GF-D8 (cell line): ENCODE results near the gene EEFSEC.

Source experiments
- DNase-seq: peaks from one replicate; lab custom pipeline; 2025; lab: John Stamatoyannopoulos, UW

Gene EEFSEC

DNA sequence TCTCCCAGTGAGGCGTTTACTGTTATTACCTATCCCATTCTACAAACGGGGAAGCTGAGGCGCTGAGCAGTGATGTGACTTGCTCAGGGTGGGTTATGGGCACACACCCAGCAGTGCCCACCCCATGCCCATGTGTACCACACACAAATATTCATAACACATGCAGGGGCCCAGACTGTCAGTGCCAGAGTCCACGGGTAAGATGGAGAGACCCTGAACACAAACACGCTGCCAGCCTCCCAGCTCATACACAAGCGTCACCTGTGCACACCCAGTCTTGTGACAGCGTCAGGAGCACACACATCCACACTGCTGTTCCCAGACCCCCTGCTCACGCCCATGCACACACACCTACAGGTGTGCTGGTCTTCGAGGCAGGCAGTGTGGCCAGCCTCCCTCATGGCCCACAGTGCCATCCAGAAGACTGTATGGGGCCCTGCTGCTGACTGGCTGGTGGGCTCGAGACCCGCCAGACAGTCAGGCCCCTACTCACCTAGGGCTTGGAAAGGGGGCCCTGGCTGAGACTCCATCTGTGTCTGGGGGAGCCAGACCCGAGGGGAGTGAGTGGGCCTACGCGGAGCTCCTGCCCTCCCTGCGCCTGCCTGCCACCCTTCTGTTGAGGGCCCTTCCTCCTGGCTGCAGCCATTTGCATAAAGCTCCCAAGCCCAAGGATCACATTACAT lies 274.0 kb downstream of the EEFSEC start:
- DNase-seq = no peak

DNA sequence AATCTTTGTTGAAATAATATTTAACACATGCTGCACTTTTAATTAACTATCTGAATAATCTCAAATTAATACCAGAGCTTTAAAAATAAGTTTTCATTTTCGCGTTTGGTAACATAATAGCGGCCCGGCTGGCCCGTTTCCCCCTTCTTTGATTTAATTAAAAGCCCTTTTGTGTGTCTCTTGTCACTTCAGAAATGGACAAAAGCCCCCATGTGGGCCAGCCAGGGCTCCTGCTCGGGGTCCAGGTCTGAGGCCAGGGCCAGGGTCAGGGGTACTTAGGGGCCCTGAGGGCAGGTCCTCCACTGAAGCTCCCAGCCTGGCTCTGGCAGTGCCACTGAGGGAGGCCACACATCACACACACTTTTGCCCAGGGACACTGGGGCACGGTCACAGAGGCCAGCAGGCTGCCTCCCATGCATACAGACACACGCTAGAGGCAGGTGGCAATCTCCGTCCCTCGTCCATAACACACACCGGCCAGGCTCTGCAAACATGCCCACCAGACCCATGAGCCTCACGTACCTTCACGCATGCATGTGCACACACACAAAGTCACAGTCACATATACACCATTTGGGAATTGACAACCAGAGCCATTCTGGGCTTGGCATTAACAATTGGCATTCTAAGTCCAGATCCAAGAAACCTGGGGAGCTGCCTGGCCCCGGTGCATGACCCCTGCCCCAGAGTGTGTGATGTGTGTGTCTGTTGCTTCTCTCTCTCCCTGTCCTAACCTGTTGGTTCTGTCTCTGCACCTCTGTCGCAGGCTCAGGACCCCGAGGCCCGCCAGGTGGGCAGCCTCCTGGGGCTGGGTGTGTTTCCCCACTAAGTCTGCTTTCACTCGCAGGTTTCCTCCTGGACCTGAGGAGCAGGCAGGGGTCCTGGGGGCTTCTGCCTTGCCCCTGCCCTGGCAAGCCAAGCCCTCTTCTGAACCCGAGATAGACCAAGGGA lies 274.9 kb downstream of the EEFSEC start:
- DNase-seq = no peak

DNA sequence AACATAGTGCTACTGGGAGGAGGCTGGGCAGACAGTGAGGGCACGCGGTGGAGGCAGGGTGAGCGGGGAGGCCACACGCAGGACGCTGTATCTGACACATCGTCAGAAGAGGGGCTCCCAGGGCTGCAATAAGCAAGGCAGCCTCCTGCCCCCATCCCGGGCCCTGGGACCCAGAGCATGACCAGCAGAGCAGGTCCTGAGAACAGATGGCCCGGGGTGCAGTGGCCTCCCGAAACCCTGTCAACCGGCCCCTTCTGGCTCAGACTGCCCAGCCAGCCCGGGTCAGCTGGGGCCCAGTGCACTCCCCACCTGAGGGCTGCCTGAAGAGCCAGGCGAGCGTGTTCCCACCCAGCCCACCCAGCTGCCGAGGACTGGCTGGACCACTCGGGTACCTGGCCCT lies 276.0 kb downstream of the EEFSEC start:
- no peak for DNase-seq

DNA sequence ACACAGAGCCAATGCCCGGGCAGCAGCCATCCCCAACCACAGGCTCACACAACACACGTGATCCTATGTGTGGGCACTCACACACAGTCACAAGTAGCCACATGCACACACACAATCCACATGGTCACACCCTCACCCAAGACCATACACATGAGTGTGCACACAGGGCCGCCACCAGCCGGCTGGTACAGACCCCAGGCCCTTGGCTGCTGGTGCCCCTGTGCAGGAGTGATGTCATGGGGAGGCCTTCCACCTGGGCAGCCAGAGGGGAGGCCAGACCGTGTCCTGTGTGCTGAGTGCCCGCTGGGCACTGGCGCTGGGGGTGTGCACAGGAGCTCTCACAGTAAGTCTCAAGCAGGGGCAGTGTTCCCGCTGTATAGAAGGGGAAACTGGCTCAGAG lies 276.5 kb downstream of the EEFSEC start:
- no peak for DNase-seq

GRCh38 chr3:128430301-128430700 lies 277.0 kb downstream of the EEFSEC start:
- DNase-seq = no peak

DNA sequence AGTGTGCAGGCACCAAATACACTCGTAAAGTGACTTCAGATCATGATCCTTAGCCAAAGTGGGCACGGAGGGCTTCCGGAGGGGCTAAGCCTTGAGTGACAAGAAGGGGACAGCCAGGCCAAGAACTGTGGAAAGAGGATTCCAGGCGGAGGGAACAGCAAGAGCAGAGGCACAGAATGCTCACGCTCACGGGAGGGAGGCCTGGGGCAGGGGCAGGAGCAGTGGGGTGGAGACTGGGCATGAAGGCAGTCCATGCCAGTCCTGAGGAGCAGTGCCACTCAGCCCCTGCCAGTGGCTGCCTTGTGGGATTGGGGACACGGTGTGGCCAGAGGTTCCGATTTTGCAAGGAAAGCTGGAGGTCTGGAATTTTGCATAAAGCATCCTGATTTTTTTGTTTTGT lies 277.4 kb downstream of the EEFSEC start:
- no peak for DNase-seq

GRCh38 chr3:128431803-128432300 lies 278.6 kb downstream of the EEFSEC start:
- no peak for DNase-seq

DNA sequence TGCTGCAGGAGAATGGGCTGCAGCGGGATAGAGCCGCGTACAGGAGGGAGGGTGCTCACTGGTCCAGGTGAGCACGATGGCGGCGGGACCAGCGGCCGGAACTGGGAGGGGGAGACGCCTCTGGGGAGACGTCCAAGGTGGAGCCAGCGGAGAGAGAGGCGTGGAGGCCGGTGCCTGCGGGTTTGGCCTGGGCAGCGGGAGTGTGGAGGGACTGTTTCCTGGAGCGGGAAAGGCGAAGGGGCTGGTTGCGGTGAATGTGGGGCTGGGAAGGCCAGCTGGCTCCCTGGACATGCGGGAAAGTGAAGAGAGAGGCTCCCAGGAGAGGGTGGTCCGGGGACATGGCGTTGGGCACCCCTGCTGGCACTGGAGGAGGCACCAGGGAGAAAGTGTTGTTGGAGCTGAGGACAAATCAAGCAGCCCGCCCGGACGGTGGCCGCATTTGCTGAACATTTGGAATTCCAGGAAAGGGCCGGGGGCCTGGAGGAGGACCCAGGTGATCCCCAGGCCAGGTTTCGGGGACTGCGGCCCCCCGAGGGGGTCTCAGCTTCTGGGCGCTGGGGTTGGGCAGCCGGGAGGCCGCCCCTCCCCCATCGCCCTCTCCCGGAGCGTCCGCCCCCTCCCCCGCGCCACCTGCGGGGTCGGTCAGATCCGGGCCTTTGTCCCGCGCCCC lies 279.2 kb downstream of the EEFSEC start:
- DNase-seq = no peak

- DNase-seq = no peak
Measured at GRCh38 chr3:128432971-128433836, 279.9 kb downstream of the EEFSEC start.

GRCh38 chr3:128433837-128434165 lies 280.5 kb downstream of the EEFSEC start:
- no peak for DNase-seq

DNA sequence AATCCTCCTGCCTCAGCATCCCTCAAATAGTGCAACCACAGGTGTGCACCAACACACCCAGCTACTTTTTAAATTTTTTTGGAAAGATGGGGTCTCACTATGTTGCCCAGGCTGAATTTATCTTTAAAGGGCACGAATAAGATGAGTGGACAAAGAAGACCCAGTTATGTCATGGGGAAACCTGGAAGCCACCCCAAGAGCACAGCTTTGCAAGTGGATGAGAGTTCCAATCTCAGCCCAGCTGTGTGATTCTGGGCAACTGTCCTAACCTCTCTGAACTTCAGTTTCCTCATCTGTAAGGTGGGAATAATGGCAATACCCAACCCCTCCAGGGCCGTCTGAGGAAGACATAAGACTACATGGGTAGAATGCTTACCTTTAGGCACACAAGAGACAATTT lies 281.2 kb downstream of the EEFSEC start:
- DNase-seq = no peak

DNA sequence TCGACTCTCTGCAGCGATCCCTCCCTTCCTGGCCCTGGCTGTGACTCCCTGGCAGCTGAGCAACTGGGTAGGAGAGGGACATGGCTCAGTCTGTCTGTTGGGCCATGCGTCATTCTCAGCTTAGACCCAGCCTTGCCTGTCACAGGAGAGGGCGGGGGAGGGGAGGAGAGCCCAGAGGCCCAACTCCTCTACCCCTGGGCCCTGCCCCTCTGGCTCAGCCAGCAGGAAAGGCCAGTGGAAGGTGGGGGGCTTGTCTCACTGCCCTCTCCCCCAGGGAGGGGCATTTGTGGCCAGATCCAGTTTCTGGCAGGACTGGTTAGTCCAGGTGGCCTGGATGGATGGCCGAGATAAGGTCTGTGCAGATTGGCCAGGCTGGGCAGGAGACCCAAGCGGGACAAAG lies 281.8 kb downstream of the EEFSEC start:
- DNase-seq = no peak

DNA sequence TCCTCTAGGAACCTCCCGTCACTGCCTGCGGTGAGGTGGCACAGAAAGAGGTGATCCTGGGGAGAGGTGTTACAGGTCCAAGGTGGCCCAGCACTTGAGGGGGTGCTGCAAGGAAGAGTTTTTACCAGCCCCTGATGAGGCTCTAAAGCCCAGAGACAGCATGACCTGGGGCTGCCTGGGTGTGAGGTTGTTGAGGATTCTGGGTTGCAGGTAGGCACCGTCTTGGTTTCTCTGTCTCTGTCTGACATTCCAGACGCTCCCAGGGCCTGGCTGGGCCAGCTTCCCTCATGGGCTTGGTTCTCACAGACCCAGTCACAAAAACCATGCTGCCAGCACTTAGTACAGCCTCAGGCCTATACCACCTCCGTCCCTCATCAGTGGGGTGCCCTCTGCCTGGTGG lies 282.3 kb downstream of the EEFSEC start:
- no peak for DNase-seq

DNA sequence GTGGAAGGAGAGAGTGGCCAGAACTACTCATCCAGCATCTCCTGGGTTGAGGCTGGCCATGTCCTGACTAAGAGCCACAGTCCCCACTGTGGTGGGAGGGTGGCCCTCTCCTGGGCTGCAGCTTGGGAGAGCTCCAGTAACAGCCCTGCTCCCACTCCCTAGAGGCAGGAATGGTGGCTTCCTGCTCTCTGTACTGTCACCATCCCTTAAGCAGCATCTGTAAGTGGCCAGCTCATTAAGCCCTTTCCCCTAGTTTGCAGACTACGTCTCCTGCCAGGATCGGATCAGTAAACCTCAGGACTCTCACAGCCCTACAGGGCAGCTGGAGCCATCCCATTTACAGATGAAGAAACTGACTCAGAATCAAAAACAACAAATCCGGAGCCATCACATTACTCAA lies 282.9 kb downstream of the EEFSEC start:
- no peak for DNase-seq

DNA sequence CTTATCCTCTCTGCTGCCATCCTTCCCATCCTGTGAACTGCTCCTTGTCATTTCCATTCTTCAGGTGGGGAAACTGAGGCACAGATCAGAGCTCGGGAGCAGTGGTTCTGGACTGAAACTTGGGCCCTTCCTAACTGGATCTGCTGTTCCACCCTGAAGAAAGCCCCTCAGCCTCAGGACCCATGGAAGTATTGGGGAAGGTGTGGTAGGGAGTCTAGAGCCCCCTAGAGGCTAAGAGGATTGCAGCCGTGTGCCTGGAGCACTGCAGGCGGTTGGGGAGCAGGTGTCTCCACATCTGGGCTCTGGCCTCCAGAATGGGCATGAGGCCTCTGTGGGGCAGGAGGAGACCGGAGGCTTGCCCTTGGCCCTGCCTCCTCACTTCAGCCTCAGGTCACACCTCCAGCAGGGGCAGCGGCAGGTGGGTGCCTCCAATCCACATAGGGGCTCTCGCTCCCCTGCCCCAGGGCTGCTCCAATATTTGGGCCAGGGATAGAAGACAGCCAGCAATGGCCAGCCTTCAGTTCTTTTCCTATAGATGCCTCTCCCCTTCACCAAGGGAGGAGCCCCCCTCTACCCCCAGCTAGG lies 285.3 kb downstream of the EEFSEC start:
- no peak for DNase-seq

- DNase-seq = no peak
Measured at GRCh38 chr3:128439226-128439625, 285.9 kb downstream of the EEFSEC start.

- DNase-seq = no peak
Measured at GRCh38 chr3:128442070-128442469, 288.8 kb downstream of the EEFSEC start.

- no peak for DNase-seq
Measured at GRCh38 chr3:128442949-128443348, 289.7 kb downstream of the EEFSEC start.

GRCh38 chr3:128443771-128444170 lies 290.5 kb downstream of the EEFSEC start:
- no peak for DNase-seq

DNA sequence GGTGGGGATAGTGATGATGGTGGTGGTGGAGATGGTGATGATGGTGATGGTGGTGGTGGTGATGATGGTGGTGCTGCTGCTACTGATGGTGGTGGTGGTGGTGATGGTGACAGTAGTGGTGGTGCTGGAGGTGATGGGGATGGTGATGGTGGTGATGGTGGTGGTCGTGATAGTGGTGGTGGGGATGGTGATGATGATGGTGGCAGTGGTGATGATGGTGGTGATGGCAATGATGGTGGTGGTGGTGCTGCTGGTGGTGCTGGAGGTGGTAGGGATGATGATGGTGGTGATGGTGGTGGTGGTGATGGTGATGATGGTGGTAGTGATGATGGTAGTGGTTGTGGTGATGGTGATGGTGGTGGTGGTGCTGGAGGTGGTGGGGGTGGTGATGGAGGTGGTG lies 292.1 kb downstream of the EEFSEC start:
- no peak for DNase-seq

DNA sequence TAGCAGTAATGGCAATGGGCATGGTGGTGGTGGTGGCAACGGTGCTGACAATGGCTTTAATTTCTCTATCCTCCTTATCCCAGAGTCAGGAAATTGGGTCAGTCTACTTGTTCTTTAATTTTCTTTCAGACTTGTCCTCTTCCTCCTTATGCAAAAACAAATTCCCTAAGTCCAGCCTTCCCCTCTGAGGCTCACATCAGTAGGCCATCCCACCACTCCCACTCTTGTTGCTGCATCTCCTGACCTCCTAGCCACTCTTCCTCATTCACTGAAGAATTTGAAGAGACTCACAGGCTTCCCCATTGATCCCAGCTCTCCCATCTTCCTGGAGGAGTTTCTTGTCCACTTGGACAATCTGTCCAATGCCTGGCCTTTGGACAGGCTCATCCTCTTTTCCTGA lies 293.5 kb downstream of the EEFSEC start:
- DNase-seq = no peak
